GM19467 (cell line): Measurements from ENCODE around the gene POLG.

Experiments used
- ATAC-seq: cut with Tn5 transposase; IDR thresholded peaks from one replicate; pipeline ENCODE4 v1.9.1; 2021; ENCODE audit warnings: mild to moderate bottlenecking, moderate library complexity; ENCODE audit not compliant: unreplicated experiment

POLG gene

GRCh38 chr15:89370120-89370977 lies 35.7 kb upstream of the POLG start:
- ATAC-seq, result no peak

- no peak for ATAC-seq
Observed at GRCh38 chr15:89369341-89369947, 34.8 kb upstream of the POLG start.

GRCh38 chr15:89368566-89369223 lies 34.1 kb upstream of the POLG start:
- ATAC-seq, result no peak

DNA sequence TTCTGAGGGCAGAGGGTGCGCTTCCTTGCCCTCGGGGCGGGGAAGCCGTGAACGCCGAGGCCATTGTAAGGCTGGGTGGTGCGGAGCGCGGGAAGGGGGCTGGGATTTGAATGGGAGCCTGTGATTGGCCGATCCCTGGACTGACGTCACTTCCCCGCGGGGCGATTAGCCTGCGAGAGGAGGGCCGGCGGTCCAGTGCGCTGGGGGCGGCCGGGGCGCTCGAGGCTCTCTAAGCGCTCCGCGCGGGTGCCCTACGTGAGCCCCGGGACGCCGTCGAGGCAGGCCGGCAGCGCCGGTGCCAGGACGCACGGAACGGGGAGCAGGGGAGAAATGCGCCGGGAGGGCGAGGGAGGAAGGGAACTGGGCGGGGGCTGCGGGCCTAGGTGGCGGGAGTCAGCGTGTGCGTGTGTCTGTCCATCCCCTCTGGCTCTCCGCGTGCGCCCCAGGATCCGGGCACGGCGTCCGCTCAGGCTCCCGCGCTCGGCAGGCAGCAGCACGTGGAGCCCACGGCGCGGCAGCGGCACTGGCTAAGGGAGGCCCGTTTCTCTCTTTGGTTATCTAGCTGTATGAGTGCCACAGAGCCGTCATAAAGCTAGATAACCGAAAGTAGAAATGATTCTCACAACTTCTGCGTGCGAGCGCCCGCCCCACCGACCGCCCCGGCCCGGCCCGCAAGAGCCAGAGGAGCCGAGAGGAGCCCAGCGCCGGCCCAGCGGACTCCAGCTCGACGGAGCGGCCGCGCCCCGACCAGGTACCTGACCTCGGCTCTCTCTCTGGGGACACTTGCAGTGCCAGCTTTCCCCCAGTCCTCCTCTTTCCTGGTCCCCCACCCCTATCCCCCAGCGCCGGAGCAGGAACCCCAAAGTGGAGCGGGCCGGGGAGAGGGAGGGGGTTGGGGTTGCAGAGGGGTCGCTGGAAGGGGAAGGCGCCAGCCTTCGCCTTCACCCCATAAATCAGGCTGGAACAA lies 33.1 kb upstream of the POLG start:
- ATAC-seq, result no peak

DNA sequence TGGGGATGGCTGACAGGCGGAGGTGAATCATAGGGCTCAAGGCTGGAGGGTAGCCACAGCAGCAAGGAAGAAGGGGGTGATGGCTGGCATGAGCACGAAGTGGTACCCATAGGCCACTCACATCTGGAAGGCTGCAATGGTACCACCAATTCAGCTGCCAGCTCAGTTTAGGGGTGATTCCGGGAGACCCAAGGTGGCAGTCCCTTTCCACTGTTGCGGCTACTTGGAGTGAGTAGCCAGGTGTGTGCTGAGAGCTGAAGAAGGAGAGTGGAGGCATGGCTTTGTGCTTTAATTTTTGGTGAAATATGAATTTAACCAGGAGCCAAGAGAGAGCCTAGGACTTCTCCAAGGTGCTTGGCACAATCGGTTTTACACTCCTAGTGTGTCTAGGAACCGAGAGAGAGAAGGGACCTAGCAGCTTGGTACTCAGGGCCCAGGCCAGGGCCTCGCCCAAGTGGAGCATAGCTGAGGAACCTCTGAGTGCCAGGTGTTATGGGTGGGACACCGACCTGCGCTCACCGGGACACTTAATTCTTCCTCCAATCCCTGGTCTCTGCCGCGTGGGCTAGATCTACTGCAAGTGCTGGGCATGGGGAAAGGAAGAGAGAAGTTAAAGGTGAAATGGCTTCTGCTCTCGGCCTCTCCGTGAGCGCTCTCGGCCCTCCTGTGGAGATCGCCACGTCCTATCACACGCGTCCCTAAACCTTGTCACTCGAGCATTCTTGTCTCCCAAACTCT lies 32.2 kb upstream of the POLG start:
- ATAC-seq, result no peak

DNA sequence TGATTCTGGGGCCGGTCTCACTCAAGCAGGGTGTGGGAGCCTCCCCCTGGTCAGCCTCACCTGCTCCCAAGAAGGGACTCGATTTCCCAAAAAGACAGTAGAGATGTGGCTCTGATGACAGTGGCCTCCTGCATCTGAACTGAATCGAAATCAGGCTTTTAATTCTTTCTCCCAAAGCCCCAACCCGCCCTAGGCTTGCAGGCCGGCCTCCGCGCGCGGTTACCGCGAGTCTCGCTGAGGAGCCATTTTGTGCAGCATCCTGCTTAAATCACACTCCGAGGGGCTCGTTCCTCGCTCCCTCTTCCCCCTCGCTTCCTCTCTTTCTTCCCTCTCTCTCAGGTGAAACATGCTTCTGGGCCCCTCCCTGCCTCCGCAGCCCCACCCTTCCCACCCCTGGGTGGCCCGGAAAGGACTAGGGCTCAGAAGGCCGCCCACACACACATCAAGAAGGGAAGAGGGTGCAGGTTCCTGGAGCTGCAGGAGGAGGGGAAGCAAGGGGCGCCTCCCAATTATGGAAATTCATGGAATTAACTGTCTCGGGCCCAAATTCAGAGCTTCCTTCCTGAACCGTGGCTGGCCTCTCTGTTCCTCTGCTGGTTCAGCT lies 30.9 kb upstream of the POLG start:
- ATAC-seq, result no peak

- ATAC-seq, result no peak
Observed at GRCh38 chr15:89364741-89365450, 30.3 kb upstream of the POLG start.

DNA sequence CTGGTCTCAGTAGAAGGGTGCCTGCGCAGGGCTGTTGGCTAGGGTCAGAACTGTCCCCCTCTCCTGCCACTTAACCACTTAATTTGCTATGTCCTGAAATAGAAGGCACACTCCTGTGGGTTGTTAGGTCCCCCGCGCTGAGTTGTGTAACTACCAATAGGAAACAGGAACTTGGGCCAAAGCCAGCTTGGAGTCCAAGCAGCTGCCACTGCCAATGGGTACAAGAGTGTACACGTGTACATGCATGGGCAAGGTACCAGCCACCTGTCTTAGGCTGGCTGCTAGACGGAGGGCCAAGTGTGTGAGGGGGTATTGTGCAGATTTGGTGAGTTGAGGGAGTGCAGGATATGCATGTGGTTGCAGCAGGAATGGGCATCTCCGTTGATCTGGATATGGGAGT lies 29.7 kb upstream of the POLG start:
- ATAC-seq, result no peak

GRCh38 chr15:89363770-89364169 lies 29.1 kb upstream of the POLG start:
- no peak for ATAC-seq

GRCh38 chr15:89363133-89363532 lies 28.5 kb upstream of the POLG start:
- ATAC-seq, result no peak

DNA sequence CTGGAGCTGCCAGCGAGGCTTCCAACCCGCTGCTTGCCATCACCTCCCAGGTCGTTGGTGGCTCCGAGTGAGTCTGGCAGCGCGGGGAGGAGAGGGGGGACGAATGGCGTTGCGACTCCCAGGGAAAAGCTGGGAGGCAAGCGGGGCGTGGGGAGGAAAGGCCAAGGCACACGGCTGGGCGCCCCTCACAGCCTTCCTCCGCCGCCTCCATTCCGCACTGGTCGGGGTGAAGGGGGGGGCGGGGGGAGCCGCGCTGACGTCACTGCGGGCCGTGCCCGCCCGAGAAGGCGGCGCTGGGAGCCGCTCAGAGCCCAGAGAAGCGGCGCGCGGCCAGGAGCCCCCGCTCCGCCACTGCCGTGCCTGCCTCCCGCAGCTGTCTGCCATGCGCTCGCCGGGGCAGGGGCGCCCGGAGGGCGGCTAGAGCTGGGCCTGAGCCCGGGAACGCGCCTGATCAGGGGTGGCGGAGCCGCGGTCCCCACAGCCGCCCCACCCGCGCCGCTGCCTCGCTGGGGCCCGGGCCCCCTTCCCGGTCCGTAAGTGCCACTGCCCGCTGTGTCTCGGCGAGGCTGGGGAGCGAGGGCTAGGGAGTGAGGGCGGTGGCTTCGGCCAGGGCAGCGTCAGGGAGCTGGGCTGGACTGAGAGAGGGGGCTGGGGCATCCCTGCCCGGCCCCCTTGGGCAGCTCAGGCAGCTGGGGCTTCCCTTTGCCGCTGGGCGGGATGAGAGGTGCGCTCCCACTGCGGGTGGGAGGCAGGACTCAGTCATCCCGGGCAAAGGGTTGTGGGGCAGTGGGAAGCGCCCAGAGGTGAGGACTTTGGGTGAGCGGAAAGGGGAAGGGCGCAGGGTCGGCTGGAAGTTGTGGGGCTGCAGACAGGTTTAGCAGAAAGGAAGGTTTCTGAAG lies 27.8 kb upstream of the POLG start:
- no peak for ATAC-seq

GRCh38 chr15:89361451-89362202 lies 27.0 kb upstream of the POLG start:
- ATAC-seq, result no peak

DNA sequence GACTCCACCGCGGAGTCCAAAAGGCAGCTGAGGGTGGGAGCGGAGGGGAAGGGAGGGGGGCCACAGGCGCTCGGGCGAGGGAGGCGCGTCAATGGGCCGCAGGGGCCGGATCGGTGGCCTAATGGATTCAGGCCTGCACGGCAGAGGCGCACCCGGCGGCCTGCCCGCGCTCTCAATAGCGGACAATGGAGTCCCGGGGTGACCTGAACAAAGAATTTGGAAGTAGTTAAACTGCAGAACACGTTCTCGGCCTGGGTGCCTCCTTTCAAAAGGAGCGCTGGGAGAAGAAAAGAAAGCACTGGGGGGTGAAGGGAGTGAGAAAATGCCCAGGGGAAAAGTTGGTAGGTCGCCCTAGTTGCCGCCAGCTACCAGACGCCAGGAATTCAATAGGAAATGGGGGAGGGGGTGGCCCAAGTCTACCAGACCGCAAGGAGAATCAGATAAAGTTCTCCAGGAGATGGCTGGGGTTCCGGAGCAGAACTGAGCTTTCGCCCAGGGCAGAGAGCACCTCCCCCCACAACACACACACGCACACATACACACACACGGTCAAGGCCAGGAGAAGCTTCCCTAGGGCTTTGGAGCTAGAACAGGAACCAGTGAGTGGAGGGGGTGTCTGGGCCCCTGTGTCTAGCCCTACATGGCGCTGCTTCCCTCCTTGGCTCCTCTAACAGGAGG lies 25.8 kb upstream of the POLG start:
- no peak for ATAC-seq

GRCh38 chr15:89359471-89360293 lies 25.1 kb upstream of the POLG start:
- ATAC-seq, result no peak

- ATAC-seq, result peak; percentile 76
Observed at GRCh38 chr15:89358755-89359439, 24.3 kb upstream of the POLG start.

GRCh38 chr15:89358435-89358754 lies 23.8 kb upstream of the POLG start:
- ATAC-seq, result no peak
